Measurements from ENCODE around the gene EIF2B2.

Gene EIF2B2

GRCh38 chr14:75042035-75042434, 39.3 kb downstream of the EIF2B2 start:
- DNase-seq: no peak

GRCh38 chr14:75044322-75044721, 41.6 kb downstream of the EIF2B2 start:
- DNase-seq: no peak

GRCh38 chr14:75044752-75045151, 42.0 kb downstream of the EIF2B2 start:
- no peak for DNase-seq

- no peak for DNase-seq
Measured at GRCh38 chr14:75046275-75046674, 43.6 kb downstream of the EIF2B2 start.

DNA sequence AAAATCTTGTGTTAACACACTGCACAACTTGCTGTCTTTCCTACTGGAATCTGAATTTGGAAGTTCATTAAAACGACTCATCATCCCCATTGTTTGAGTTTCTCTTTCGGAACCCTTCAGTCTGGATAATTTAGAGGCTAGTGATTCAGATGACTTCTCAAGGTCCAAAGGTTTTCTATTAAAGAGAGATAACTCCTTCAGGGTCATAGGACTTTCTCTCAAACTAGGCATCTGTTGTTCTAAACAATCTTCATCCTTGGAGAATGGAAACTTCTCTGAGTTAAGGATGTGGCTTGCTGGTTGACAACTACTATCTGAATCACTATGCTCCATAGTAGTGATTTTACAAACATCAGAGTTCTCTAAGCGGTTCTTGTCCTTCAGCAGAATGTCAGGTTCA, 44.2 kb downstream of the EIF2B2 start:
- DNase-seq: no peak

DNA sequence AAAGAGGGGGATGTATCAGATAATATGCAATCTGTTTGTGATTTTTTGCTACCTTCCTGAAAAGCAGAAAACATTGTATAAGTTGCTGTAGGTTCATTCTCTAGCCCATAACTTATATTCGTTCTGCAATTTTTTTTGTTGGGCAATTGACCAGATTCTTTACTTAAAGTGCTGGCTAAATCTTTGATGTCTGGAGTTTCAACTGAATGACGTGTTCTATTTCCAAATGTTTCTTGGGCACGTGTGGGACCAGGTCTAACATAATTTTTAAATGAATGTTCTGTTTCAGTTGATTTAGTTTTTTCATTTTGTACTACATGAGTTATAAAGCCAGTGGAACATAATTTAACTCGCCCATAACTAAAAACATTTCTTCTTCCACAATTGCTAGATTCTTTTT, 44.8 kb downstream of the EIF2B2 start:
- DNase-seq: no peak

- DNase-seq: no peak
Measured at GRCh38 chr14:75048101-75048500, 45.4 kb downstream of the EIF2B2 start.

DNA sequence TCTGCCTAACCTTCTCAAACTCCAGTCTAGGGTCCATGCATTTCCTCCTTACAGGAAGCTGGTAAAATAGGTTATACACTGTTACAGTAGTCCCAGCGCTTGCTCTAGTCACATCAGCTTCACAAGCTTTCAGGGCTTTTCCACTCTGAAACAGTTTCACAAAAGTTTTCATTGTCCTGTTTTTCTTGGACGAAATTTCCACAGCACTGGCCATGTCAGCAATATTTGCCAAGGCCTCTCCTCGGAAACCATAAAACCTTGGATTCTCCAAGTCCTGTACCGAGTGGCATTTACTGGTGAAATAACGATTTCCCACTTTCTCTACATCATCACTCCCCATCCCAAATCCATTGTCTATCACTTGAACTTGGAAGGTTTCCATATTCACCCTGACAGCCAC, 46.4 kb downstream of the EIF2B2 start:
- DNase-seq: peak in 10 of 56 donors; percentile 2 to 40 (median 17)

DNA sequence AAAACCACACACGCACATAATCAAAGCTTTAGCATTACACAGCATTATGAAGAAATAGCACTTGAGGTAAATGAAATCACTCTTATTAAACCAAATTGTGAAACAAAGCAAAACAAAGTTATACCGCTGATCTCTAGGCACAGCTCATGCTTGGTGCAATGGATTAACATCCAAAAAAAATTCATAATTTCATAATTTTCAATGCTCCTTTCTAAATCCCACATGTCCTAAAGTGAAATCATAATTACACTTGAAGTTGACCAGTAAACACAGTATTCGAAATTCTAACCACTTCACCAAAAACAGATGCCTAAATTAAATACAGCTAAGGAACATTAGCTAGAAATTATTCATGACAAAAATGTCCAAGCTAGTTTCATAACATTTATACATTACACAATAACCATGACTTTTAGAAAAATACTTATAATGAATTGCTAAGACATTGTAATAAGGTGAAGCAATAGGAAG, 47.0 kb downstream of the EIF2B2 start:
- no peak for DNase-seq

GRCh38 chr14:75050852-75051555, 48.3 kb downstream of the EIF2B2 start, which contains the start of gene MLH3:
Gene MLH3, minus strand, starts transcription at chr14:75051467. Its CDS starts 1,812 bp downstream, at chr14:75049655.
- peak in 54 of 56 donors; percentile 20 to 85 (median 62) for DNase-seq

- no peak for DNase-seq
Measured at GRCh38 chr14:75051556-75051899, 48.8 kb downstream of the EIF2B2 start.

- no peak for DNase-seq
Measured at GRCh38 chr14:75053396-75054291, 50.9 kb downstream of the EIF2B2 start.

- DNase-seq: no peak
Measured at GRCh38 chr14:75054421-75054820, 51.7 kb downstream of the EIF2B2 start.

DNA sequence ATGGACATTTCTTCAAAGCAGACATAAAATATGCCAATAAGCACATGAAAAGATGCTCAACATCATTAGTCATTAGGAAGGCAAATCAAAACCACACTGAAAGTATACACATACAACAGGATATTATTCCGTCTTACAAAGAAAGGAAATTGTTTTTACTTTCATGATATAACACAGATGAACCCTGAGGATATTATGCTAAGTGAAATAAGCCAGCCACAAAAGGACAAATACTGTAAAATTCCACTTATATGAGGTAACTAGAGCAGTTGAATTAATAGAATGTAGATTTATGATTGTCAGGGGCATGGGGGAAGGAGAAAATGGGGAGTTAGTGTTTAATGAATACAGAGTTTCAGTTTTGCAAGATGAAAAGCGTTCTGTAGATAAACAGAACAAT, 56.9 kb downstream of the EIF2B2 start:
- no peak for DNase-seq

GRCh38 chr14:75060420-75060819, 57.7 kb downstream of the EIF2B2 start:
- no peak for DNase-seq
